RPMI7951 (cell line): ENCODE results near the gene CRISP2. TPM values are rescaled to one million over a fixed set of nuclear protein-coding genes. Genes with fewer than 3 reads are reported as not detected.
"Not testable (repeated sequence)": the region's sequence is repeated elsewhere in the genome, so short reads cannot be mapped to it uniquely, and the experiment has no call there.

Source experiments
- DNase-seq: peaks from one replicate; pipeline ENCODE4 v3.0.0-alpha.2; 2012; ENCODE audit warnings: low read depth
- total RNA-seq: library from RNA; depleted of rRNA; stranded (reverse); fragments of >200 nt; shearing (Covaris generic); gene quantifications from 2 replicates; pipeline ENCODE4 v1.2.3, GENCODE V29; 2014; rRNA removed

Gene CRISP2
- not detected in 2 replicates for total RNA-seq

- DNase-seq, result no peak
Observed at GRCh38 chr6:49713346-49713745, at the start of gene CRISP2. Gene CRISP2, minus strand, starts transcription at chr6:49713543. Its CDS starts 4,347 bp downstream, at chr6:49709196.

GRCh38 chr6:49744259-49744658, 30.9 kb upstream of the CRISP2 start, which contains the start of gene CRISP3:
Gene CRISP3, minus strand, starts transcription at chr6:49744388. Its CDS starts 21 bp downstream, at chr6:49744367.
- DNase-seq, result no peak

GRCh38 chr6:49743429-49743828, 30.1 kb upstream of the CRISP2 start:
- DNase-seq, result no peak

GRCh38 chr6:49739423-49739822, 26.1 kb upstream of the CRISP2 start:
- DNase-seq, result no peak

GRCh38 chr6:49736017-49736508, 22.7 kb upstream of the CRISP2 start:
- DNase-seq, result no peak

GRCh38 chr6:49733680-49734079, 20.3 kb upstream of the CRISP2 start:
- no peak for DNase-seq

GRCh38 chr6:49732781-49733180, 19.4 kb upstream of the CRISP2 start:
- no peak for DNase-seq

GRCh38 chr6:49730251-49730650, 16.9 kb upstream of the CRISP2 start:
- no peak for DNase-seq

- DNase-seq, result not testable (repeated sequence)
Observed at GRCh38 chr6:49723917-49724316, 10.6 kb upstream of the CRISP2 start.

- no peak for DNase-seq
Observed at GRCh38 chr6:49721297-49721696, 8.0 kb upstream of the CRISP2 start.

GRCh38 chr6:49720372-49720771, 7.0 kb upstream of the CRISP2 start:
- no peak for DNase-seq

GRCh38 chr6:49698478-49698877, 14.9 kb downstream of the CRISP2 start:
- DNase-seq, result no peak

- DNase-seq, result no peak
Observed at GRCh38 chr6:49693512-49693911, 19.8 kb downstream of the CRISP2 start.

- DNase-seq, result no peak
Observed at GRCh38 chr6:49692534-49692933, 20.8 kb downstream of the CRISP2 start.

- no peak for DNase-seq
Observed at GRCh38 chr6:49676671-49677281, 36.6 kb downstream of the CRISP2 start.

- no peak for DNase-seq
Observed at GRCh38 chr6:49675816-49676215, 37.5 kb downstream of the CRISP2 start.

- no peak for DNase-seq
Observed at GRCh38 chr6:49668083-49668511, 45.2 kb downstream of the CRISP2 start.

- no peak for DNase-seq
Observed at GRCh38 chr6:49666930-49667757, 46.2 kb downstream of the CRISP2 start.

- DNase-seq, result no peak
Observed at GRCh38 chr6:49666480-49666879, 46.9 kb downstream of the CRISP2 start.

- DNase-seq, result no peak
Observed at GRCh38 chr6:49664817-49665216, 48.5 kb downstream of the CRISP2 start.

- DNase-seq, result not testable (repeated sequence)
Observed at GRCh38 chr6:49664054-49664453, 49.3 kb downstream of the CRISP2 start.

GRCh38 chr6:49662892-49663261, 50.5 kb downstream of the CRISP2 start:
- no peak for DNase-seq
